GM19397 (cell line): ENCODE results near the gene SLC37A3.
"Not testable (repeated sequence)": the region's sequence is repeated elsewhere in the genome, so short reads cannot be mapped to it uniquely, and the experiment has no call there.

Experiments
- ATAC-seq: cut with Tn5 transposase; IDR thresholded peaks from one replicate; pipeline ENCODE4 v1.9.1; 2021; ENCODE audit warnings: mild to moderate bottlenecking, moderate library complexity; ENCODE audit not compliant: unreplicated experiment

The SLC37A3 gene

DNA sequence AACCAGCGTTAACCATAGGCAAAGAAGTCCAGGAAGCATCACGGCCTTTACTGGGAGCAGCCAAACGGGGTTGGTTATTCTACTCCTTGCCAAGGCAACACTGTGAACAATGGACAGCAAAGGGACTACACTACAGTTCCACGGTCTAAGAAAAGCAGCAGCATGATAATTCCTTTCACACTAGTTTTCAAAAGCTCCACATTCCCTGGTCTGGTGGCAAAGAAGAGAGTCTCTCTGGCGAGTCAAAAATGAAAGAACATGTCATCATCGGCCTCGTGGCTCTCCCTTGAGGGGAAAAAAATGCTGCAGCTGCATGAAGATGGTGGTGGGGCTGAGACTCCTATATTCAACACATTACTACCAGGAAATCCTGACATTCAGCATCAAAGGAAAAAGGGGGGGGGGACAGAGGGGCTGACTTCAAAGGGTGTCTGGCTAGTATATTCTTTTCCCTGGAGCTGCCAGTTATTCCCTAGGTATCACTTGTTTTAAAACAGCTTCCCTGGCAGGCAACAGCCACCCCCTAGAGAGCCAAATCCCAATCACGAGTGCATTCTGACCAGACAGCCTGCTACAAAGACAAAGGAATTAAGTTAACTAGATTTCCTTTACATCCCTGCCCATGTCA lies 49.1 kb downstream of the SLC37A3 start:
- no peak for ATAC-seq

DNA sequence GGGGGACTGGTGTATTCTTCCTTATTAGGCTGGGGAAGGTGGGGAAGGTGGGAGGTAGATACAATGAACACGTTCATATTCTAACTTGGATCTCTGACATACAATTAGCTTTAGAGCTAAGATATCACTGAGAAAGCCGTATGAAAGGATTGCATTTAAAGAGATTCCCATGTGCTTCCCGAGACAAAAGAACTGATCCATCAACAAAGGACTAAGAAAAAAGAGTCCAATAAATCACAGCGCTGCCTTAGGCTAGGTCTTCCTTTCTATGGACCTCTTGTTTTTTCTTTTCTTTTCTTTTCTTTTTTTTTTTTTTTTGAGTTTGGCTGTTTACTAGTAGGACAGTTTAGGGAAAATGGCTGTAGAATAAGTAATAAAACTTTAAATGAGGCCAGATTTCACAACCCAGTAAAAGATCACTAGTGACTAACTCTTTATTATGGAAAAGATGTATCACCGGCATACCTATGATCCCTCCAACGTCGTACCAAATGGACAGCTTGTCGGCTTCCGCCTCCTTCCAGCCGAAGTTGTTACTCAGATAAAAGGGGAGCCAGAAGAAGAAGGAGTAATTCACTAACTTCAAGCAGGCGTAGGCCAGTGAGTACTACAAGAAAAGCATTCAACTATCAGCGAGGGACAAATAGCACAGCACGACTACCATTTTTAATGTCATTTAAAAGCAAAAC lies 50.0 kb downstream of the SLC37A3 start:
- ATAC-seq = no peak

DNA sequence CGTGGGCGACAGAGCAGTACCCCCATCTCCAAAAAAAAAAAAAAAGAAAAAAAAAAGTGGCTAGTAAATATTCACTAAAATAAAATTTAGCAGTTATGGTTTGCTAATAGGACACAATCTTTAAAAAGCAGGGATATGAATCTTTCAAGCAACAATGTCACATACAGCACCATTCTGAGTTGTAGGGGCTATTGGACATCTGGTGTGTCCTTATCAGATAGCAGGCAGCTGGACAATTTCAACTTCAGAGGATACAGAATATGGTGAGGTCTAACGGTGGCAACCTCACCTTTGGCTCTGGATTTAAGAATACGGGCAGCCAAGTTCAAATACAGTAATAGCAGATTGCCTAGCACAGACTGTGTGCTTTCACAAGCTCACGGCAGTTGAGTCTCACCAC lies 51.1 kb downstream of the SLC37A3 start:
- no peak for ATAC-seq

DNA sequence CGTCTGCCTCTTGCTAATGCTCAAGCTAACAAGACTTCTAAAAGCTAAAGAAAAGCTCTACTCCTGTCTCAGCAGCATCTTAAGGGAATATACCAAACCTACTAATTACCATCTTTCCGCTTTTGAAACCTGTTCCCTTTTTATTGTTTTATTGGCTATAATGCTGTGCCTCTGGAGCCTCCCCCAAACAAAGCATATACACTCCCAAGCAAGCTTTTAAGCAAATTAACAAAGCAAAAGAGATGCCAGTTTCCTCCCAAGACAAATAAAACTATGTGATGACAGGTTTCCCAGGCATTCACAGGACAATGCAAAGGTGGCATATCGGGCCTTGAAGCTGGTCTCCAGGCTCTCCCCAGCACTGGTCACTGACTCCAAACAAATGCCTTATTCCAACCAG lies 52.9 kb downstream of the SLC37A3 start:
- ATAC-seq = no peak

DNA sequence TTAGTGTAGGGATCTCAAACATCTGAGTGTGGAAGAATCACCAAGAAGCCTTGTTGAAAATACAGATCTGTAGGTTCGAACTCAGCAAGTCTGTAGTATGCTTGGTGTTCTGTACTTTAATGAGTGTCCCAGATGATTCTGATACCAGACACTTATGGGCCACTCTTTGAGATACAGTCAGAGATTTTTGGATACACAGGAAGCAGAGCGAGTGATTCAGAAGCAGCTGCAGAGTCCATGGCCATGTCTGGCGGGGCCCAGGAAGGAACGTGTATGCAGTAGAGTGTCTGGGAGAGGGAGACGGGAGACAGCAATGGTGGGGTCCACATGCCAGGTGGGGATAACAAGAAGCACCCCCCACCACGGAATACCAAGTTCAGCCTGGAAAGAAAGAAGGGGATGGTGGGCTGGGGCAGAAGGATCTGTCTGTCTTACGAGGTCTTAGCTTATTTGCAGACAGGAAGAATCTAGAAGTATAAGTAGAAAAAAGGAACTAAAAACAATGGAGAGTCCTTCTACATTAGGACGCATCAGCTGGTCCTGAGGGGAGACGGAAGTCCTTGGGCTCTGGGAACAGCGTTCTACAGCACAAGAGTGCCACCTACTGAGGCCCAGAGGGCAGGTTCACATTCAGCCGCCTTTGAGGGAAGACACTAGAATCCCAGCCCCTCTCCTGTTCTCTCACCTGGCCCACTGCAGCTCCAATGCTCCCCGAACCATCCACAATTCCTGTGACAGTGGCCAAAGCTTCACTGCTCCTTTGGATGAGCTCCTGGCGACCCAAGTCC lies 55.4 kb downstream of the SLC37A3 start:
- ATAC-seq = no peak

DNA sequence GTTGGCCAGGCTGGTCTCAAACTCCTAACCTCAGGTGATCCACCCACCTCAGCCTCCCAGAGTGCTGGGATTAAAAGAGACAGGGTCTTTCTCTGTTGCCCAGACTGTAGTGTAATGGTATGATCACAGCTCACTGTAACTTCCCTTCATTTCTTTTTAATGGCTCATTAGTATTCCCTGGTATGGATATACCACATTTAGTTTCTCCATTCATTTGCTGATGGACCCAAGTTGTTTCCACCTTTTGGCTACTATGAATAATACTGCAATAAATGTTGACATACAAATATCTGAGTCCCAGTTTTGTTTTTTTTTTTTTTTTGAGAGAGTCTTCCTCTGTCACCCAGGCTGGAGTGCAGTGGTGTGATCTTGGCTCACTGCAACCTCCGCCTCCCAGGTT lies 59.4 kb downstream of the SLC37A3 start:
- ATAC-seq = not testable (repeated sequence)

DNA sequence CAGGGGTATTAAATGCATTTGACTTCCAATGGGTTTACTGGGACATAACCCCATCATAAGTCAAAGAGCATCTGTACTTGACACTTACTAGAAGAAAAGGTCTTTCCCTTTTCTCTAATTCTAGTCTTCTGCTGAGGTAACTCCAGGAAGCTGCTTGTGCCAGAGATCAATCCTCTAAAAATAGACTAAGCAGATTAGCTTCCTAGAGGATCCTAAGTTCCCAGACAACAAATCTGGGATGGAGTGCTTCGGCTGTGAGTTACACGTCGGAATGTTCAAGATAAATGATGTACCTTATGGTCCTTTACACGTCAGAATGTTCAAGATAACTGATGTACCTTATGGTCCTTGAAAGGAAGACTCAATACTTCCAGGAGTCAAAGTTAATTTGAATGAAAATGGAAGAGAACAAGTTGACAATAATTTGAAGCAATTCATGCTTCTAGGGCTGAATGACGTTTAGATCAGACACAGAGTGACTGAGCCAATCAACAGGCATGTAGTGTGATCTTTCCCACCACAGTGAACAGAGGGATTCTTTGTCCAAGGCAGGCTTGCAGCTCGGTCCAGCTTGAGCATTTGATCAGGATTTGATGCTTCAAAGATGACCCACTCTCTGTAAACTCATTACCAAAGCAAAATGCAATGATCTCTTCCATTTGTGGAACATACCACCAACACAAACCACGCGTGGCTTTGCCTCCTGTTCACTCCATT lies 63.8 kb downstream of the SLC37A3 start:
- no peak for ATAC-seq

DNA sequence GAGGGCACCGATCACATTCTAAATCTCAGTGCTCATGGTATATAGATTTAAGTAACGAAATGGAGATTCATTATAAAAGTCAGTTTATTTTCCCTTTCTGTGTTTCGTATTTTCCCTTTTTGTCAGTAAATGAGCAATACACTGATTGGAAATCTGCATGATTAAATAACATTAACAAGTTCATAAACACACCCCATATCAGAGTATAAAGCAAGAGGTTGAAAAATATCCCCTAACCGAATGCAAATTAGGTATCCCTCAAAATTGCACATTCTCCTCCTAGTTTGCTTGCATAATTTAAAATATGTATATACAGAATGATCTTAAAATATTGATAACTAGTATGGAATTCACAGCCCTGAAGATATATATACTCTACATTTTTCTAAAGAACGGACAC lies 64.6 kb downstream of the SLC37A3 start:
- no peak for ATAC-seq

DNA sequence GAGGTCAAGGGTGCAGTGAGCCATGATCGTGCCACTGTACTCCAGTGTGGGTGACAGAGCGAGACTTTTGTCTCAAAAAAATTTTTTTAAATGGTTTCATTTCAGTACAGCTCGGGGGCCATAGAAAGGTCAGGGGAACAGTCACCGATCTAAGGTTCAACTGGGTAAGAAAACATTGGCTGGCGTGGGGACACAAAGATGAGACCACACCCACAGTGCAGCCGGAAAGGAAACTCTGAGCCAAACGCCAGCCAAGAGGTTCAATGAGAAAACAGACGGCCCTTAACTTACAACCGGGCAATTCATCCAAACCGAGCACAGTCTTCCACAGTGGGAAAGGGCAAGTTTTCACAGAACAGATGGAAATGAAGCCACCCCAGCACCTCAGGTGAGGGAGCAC lies 65.1 kb downstream of the SLC37A3 start:
- no peak for ATAC-seq

DNA sequence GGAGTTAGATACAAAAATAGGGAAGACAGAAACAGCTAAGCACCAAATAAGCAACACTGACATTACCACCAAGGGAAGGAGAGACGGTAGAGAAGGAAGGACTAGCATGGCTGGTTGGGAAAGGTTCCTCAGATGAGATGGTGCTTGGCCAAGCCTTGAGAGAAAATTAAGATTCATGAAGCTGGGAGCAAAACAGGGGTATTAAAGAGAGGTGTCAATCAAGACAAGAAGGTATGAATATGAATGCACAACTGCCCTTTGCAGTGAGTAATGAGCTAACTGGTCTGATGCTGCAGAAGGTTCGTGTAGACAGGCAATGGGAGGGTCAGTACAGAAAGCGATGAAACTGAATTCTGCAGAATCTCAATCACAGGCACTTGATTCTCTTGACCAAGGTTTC lies 67.7 kb downstream of the SLC37A3 start:
- ATAC-seq = no peak

DNA sequence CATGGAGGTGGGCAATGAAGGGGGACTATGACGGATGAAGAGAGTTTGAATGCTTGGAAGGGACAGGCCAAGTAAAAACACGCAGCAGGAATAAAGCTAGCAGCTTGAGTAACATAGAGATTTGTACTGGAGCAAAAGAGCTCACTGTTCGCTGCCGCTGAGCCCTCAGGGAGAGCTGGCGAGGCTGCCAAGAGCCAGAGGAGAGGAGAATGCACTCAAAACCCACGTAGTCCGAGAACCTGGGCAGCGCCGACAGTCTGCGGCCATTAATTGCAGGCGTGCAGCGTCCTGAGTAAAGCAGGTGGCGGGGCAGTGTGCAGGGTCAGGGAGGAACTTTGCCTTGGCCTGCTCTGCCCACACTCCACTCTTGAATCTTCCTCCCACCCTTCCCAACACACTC lies 68.2 kb downstream of the SLC37A3 start:
- ATAC-seq = no peak

DNA sequence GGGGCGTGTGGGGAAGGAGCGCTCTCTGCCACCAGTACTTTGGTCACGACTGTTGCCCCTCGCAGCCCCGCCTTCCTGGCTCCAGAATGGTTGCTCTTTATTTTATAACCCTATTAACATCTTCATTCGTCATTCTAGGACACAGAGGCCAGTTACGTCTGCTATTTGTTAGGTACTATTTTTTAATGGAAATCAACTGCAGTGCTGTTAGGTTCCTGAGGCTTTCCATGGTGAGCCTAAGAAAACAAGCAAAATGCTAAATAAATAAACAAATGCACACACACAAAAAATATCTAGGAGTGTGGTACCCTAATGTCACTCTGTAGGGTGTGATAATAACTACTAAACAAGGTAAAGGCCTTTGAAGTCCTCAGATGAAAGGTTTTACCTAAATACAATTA lies 71.1 kb downstream of the SLC37A3 start:
- ATAC-seq = no peak

DNA sequence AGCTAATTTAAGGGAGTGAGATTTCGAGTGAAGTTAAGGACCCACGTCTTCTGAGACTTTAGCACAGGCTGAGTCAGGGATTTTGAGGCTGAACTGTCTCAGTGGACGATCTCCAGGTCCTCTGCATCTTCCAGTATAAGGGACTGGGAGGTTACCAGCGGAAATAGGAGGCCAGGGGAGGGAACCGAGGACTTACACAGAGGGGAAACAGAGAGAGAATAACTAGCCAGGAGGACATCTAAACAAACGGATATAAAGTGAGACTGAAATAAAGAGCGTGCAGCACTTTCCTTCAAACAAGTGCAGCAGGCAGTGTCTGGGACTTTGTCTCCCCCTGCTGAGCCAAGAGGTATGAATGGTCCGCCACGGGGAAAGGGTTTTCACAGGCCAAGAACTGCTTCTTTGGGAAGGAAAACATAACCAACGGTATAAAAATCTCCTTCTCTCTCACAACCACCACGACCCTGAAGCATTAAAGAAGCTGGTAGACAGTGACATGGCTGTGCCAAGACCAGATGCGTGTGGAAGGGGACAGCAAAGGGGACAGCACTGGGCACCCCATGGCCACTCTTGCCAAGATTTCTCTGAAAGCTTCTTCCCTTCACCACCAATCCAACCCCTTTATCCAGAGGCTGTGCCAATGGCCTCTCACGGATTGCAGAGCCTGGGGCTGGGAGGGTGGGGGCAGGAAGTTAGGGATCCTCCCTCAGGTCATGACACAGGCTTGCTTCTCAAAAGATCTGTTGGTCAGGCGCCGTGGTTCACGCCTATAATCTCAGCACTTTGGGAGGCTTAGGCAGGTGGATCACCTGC lies 72.0 kb downstream of the SLC37A3 start:
- no peak for ATAC-seq

DNA sequence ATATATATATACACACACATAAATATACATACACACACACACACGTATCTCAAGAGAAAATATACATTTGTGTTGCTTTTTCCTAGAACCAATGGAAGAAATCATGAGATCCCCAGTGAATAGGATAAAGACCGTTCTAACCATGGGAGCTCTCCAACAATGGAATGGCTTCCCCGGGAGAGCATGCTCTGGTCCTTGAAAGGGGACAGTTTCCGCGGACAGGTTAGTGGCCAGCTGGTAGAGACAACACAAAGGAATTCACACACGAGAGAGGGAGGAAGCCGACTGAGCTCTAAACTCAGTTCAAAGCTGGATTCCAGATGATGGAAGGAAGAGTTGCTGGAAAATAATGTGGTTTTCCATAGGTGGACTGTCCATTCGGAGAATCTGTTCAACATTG lies 72.7 kb downstream of the SLC37A3 start:
- no peak for ATAC-seq

DNA sequence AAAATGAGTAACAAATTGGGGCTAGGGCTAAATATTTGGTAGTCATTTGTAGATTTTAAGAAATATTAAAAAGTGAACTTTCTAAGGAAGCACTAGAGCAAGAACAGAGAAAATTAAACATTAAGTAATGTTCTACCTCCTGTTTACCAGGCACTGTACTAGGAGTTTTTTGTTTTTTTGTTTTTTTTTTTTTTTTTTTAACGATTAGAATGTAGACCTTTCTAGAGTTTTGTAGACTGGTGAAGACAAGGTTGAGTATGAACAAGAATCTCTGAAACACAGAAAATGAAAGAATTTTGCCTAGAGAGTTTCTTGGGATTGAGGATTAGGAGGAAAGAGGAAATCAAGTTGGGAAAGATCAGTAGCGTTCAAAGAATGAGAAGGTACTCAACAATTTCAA lies 73.6 kb downstream of the SLC37A3 start:
- no peak for ATAC-seq

DNA sequence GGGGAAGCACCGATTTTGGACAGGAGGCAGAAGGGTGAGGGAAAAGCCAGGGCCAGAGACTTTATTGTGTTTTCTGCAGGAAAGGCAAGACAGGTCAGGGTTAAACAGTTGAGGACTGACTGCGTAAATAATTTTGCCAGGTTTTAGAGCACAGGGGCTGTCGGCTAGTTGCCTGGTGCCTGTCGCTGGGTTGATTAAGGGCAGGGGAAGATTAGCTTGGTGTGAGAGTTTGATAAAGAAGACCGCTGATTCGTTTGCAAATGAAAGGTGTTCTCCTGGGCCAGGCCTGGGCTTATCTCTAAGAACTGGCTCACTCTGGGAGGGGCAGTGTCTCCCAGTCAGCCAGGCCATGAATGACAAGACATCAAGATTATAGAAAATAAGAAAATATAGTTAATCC lies 75.6 kb downstream of the SLC37A3 start:
- no peak for ATAC-seq

DNA sequence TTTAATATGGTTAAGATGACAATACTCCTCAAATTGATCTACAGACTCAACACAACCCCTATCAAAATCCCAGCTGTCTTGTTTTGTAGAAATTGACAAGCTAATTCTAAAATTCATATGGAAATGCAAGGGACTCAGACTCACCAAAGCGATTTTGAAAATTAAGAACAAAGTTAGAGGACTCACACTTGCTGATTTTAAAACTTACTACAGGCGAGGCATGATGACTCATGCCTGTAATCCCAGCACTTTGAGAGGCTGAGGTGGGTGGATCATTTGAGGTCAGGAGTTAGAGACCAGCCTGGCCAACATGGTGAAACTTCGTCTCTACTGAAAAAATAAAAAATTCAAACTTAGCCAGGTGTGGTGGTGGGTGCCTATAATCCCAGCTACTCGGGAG lies 78.3 kb downstream of the SLC37A3 start:
- ATAC-seq = not testable (repeated sequence)

DNA sequence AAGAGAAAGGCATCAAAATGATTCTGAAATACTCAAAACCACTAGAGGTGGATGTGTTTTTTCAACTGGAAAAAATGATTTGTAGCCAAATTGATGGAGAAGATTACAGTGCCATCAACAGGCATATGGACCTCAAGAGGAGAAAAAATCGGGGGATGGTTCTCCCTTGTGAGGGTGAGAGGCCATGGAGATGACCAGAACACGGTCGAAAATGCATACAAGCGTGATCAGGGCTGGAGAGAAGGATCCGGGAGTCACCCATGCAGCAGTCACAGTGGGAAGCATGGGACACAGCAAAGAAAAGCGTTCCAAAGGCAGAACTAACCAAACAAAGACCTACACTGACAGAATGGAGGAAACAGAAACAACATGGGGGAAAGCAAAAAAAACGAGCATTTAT lies 80.3 kb downstream of the SLC37A3 start:
- ATAC-seq = no peak

DNA sequence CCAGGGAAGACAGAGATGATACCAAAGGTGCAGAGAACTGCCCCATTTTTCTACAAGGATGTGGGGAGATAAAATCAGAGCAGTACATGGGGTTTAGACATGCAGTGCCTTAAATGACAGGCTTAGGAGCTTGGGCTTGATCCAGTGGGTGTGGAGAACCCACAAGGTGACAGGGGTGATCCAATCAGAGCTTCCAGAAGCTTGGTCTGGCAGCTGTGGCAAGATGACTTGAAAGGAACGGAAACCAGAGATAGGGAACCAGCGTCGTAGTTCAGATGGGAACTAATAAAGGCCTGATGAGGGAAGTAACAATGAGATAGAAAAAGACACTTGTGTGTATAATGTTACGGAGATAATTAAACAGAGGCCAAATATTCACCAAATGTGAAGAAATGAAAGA lies 80.7 kb downstream of the SLC37A3 start:
- ATAC-seq = no peak

DNA sequence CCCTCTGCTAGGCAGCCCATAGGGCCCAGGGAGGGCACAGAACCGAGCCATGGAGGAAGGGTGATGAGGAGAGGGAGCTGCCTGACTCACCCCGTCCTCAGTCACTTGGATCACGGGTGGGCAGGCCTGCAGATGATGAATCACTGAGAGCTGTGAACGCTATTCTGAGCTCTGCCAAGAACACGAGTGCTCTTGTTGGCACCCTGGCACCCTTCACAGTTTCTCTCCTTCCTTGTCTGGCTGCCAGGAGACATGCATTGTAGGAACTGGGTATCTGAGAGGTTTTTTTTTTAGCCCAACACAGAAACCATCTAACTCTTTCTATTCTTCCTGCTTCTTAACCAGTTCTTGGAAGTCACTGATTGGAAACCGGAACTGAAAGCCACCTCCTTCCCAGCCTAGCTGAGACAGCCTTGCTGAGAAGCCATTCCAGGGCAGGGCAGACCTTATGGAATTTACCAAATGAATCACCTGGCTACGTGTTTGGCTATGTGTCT lies 82.1 kb downstream of the SLC37A3 start:
- ATAC-seq = no peak
